ENCODE data around the gene C1QTNF12.

- TF ChIP-seq YY1 (IDR thresholded peaks at IDR 0.05; ENCODE audit: insufficient read depth, insufficient read length) (no peak), ZNF274 (IDR thresholded peaks at IDR 0.05; ENCODE audit: low read depth, low read length) (no peak), SUZ12 (IDR thresholded peaks at IDR 0.05; ENCODE audit: extremely low read depth, insufficient read depth, insufficient read length) (no peak)
These were observed 46.3 kb downstream of the C1QTNF12 start for GRCh38 chr1:1199961-1200875.
